WI38 (cell line): ENCODE data around the gene TAMALIN.

Experiments
- H3K4me3 ChIP-seq: 2 replicates; pipeline ENCODE4 v1.5.1; 2011; ENCODE audit warnings: low read depth, mild to moderate bottlenecking, control low read depth, low read length
- CTCF ChIP-seq: IDR thresholded peaks from 2 replicates; pipeline ENCODE4 v1.5.1; 2012; ENCODE audit warnings: low read depth, mild to moderate bottlenecking, control low read depth, low read length

The TAMALIN gene

DNA sequence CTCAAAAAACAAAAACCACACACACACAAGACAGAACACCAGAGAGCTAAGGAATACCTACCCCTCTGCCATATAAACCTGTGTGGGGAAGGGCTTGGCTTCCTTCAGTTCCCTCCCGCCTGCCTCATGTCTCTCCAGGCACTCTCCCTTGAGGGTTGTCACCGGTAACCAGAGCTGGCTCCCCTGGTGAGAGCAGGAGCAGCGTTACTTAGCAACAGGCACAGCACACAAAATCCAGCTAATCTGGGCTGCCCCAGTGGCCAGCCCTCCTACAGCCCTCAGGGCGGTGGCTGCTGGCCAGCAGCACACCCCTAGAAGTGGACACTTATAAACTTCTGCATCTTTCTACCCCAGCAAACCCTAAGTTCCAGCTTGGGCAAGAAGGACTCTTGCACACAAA lies 22.9 kb downstream of the TAMALIN start:
- no peak for TF ChIP-seq CTCF
- no peak overlapping the region for H3K4me3 ChIP-seq

DNA sequence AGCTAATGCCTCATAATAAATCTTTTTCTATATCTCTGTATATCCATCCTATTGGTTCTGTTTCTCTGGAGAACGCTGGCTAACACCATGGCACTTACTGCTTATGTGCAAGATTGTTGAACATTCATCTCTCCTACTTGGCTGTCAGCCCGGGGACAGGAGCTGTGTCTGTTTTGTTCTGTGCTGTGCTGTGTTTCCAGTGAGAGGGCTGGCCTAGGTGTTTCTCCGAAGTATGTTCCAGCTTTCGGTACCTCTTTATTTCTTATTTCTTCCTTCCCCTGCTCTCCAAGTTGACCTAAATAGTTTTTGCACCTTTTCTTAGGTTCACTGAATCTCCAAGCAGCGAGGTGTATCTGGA lies 25.7 kb downstream of the TAMALIN start:
- peak overlapping the region; percentile 47 for H3K4me3 ChIP-seq
- TF ChIP-seq CTCF: no peak

DNA sequence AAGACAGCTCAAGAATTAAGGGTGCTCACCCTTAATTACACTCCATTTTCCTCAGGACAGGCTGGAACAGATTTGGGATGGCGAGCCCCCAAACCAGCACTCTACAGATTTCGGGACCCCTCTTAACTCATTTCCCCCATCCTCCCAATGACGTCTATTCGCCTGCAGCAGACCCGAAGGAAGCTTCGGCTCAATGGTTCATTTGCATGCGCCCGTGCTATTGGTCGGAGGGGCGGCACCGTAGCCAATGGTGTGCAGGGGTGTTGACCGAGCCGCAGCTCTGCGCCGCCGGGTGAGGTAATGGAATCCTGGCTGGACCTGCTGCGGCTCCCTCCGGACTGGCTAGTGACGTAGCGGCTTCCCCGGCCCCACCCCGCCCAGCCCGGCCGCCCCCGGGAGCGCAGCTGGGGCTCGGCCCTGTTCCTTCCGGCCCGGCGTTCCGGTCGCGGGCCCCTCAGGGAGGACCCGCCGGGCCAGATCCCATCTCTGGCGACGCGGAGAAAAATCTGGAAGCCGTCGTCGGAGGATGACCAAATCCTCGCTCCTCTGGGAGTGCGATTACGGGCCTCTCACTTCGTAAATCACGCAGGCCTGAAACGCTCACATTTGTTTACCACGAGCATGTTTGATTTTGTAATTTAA lies 26.2 kb downstream of the TAMALIN start:
- no peak for TF ChIP-seq CTCF
- H3K4me3 ChIP-seq: peak overlapping the region; percentile 50

DNA sequence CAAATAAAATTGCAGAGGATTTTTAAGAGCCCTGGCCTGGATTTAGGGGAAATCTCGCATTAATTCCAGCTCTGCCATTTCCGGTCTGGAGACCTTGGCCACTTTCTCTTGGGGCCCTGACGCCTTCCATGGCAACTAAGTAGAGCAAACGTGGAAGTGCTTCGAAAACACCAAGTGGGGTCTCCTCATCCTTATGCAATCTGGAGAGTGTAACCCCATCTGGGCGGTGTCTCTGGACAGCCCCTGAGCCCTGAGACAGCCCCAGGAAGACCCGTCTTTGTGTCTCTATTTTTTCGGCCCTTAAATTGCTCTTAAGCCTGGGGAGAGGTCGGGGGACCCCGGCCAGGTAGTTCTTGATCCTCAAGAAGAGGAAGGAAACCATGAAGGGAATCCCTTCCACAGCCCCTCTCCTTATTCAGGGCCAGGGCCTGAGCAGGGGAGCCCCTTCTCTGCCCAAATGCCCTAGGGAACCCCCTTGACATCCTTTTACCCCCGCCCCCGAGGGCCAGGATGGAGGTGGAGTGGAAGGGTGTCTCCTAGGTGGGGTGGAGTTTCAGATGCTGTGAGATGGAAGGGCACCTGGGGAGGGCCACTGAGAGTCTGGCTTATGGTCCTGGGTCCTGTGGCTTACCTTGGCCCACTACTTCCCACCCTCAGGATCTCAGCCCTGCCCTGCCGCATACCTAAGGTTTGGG lies 26.8 kb downstream of the TAMALIN start:
- H3K4me3 ChIP-seq: peak overlapping the region; percentile 50
- TF ChIP-seq CTCF: no peak

DNA sequence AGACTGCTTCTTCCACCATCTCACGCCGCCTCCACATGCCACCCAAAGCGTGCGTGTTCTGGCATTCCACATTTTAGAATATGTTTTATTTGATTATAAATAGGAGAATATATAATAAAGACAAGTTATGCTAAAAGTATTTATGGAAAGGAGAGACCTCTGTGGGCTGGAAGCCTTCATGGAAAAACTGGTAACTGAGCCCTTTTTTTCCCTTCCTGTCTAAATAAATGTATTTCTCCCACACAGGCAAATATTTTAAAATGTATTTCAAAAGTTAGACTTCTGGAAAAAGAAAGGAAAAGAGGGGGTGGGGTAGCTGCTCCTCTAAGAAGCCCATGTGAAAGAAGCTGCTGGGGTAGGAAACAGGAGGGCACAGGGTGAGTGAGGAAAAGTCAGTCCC lies 28.4 kb downstream of the TAMALIN start:
- no peak for TF ChIP-seq CTCF
- H3K4me3 ChIP-seq: no peak overlapping the region

GRCh38 chr12:52035926-52036325 lies 29.2 kb downstream of the TAMALIN start:
- no peak for TF ChIP-seq CTCF
- no peak overlapping the region for H3K4me3 ChIP-seq

GRCh38 chr12:52036587-52037171 lies 29.9 kb downstream of the TAMALIN start:
- peak overlapping the region; percentile 54 for H3K4me3 ChIP-seq
- TF ChIP-seq CTCF: no peak
